ENCODE data around the gene AR. TPM values are rescaled to one million over a fixed set of nuclear protein-coding genes. Genes with fewer than 3 reads are reported as not detected.

The AR gene
- total and polyA plus RNA-seq, 2 of the 13 experiments (the other 11 are each of a cell fraction or from before 2014, with no cell fraction given), result not detected

- TF ChIP-seq THRA (CRISPR knock-in tag; IDR thresholded peaks at IDR 0.05; ENCODE audit: borderline replicate concordance), result no peak
- TF ChIP-seq ZNF276 (CRISPR knock-in tag; IDR thresholded peaks at IDR 0.05; ENCODE audit: low read depth), result no peak
- no peak for TF ChIP-seq MLX (CRISPR knock-in tag; IDR thresholded peaks at IDR 0.05)
- TF ChIP-seq ZBED4 (CRISPR knock-in tag; IDR thresholded peaks at IDR 0.05; ENCODE audit: borderline replicate concordance), result no peak
- no peak for TF ChIP-seq PCBP2 (optimal IDR thresholded peaks at IDR 0.05; ENCODE audit: low read depth, low read length, poor library complexity, severe bottlenecking)
- no peak for TF ChIP-seq ZNF768 (CRISPR knock-in tag; IDR thresholded peaks at IDR 0.05)
- no peak for TF ChIP-seq MAFK (conservative IDR thresholded peaks at IDR 0.05 in 1 of 2, IDR thresholded peaks at IDR 0.05 in 1 of 2; ENCODE audit: low read length in 2 of 2)
- TF ChIP-seq SP4 (CRISPR knock-in tag; IDR thresholded peaks at IDR 0.05), result no peak
- no peak for TF ChIP-seq ZNF747 (CRISPR knock-in tag; IDR thresholded peaks at IDR 0.05; ENCODE audit: borderline replicate concordance)
These were observed 173.8 kb downstream of the AR start (continued) for GRCh38 chrX:67717571-67717970.
